Measurements from ENCODE around the gene HES4. TPM values are rescaled to one million over a fixed set of nuclear protein-coding genes. Genes with fewer than 3 reads are reported as not detected.
A peak's percentile ranks its signal among the peaks of the same experiment; 100 is the strongest.

HES4 gene
- total RNA-seq, 4 donors from 2014 or later, result 17.8 to 30.0 (median 22.6) TPM

GRCh38 chr1:1026599-1027413 lies 26.9 kb upstream of the HES4 start:
- no peak for ATAC-seq (ENCODE audit: low FRiP score)
- DNase-seq (ENCODE audit: low spot score), result no peak

GRCh38 chr1:1025730-1026129 lies 25.8 kb upstream of the HES4 start:
- no peak for TF ChIP-seq CTCF (IDR thresholded peaks at IDR 0.05)
- ATAC-seq (ENCODE audit: low FRiP score), result no peak
- DNase-seq (ENCODE audit: low spot score), result no peak

More at GRCh38 chr1:1026599-1027413, 26.9 kb upstream of the HES4 start:
- TF ChIP-seq CTCF (IDR thresholded peaks at IDR 0.05), result no peak

- no peak for DNase-seq (ENCODE audit: low spot score)
- no peak for TF ChIP-seq CTCF (IDR thresholded peaks at IDR 0.05)
- ATAC-seq (ENCODE audit: low FRiP score), result peak; percentile 20
Observed at GRCh38 chr1:1024771-1025699, 25.1 kb upstream of the HES4 start.

GRCh38 chr1:1024149-1024770 lies 24.4 kb upstream of the HES4 start:
- no peak for TF ChIP-seq CTCF (IDR thresholded peaks at IDR 0.05)
- DNase-seq (ENCODE audit: low spot score) (no peak), ATAC-seq (ENCODE audit: low FRiP score) (no peak)

- TF ChIP-seq CTCF (IDR thresholded peaks at IDR 0.05), result no peak
- DNase-seq (ENCODE audit: low spot score) (no peak), ATAC-seq (ENCODE audit: low FRiP score) (no peak)
Observed at GRCh38 chr1:1023700-1024099, 23.8 kb upstream of the HES4 start.

GRCh38 chr1:1022302-1023009 lies 22.6 kb upstream of the HES4 start:
- no peak for TF ChIP-seq CTCF (IDR thresholded peaks at IDR 0.05)
- DNase-seq (ENCODE audit: low spot score) (no peak), ATAC-seq (ENCODE audit: low FRiP score) (no peak)

Data from omental fat pad (tissue), 4 donors.